Measurements from ENCODE around the gene PTPN3. TPM values are rescaled to one million over a fixed set of nuclear protein-coding genes. Genes with fewer than 3 reads are reported as not detected.

PTPN3 gene
- total and polyA plus RNA-seq, 2 experiments from 2014 or later, result 1.4 to 2.6 TPM

DNA sequence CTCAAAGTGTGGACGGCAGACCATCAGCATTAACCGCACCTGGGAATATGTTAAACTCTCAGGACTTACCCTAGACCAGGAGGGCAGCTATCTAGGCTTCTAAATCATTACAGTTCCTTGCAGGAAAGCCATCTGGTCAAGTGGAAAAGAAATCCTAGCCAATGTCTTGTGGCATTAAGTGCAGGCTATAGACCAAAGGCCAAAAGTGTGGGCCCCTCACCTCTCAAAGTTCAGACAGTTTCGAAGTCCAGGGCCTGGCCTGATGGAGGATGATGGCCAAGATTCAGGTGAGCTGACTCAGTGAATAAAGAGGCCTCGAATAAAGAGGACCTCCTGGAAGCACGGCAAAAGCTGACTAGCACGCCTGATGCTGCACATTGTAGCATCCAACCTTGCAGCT lies 24.0 kb upstream of the PTPN3 start:
- no peaks in the 10 kb centered on the region for H3K4me1 ChIP-seq (ENCODE audit: insufficient read depth)
- H3K4me1 Mint-ChIP-seq, result no peaks in the 10 kb centered on the region

More for the DNA sequence above, 24.0 kb upstream of the PTPN3 start:
- Mint-ChIP-seq H3K4me3 (no peak overlapping the region), H3K27me3 (ENCODE audit: insufficient read depth, low read depth, poor library complexity) (no peaks in the 10 kb centered on the region), H3K9me3 (no peaks in the 10 kb centered on the region), H3K36me3 (ENCODE audit: low read depth) (no peaks in the 10 kb centered on the region), H3K27ac (no peak overlapping the region)
- TF ChIP-seq POLR2AphosphoS5 (IDR thresholded peaks at IDR 0.05; ENCODE audit: low read depth) (no peak), ZNF331 (CRISPR knock-in tag; IDR thresholded peaks at IDR 0.05; ENCODE audit: low read depth) (no peak), ZNF114 (CRISPR knock-in tag; IDR thresholded peaks at IDR 0.05) (no peak), CREB1 (CRISPR knock-in tag; IDR thresholded peaks at IDR 0.05; ENCODE audit: low read depth) (no peak), STAT1 (IDR thresholded peaks at IDR 0.05; ENCODE audit: unreplicated experiment) (no peak), JUNB (IDR thresholded peaks at IDR 0.05; ENCODE audit: unreplicated experiment) (no peak), REST (IDR thresholded peaks at IDR 0.05; ENCODE audit: unreplicated experiment) (no peak), EZH2 (IDR thresholded peaks at IDR 0.05; ENCODE audit: low read depth, unreplicated experiment) (no peak), EZH2phosphoT487 (IDR thresholded peaks at IDR 0.05; ENCODE audit: unreplicated experiment) (no peak), ZNF462 (CRISPR knock-in tag; IDR thresholded peaks at IDR 0.05) (no peak), CTCF (conservative IDR thresholded peaks at IDR 0.05; ENCODE audit: low read depth in 2 of 2) (no peak), NANOG (IDR thresholded peaks at IDR 0.05; ENCODE audit: borderline replicate concordance) (no peak)
- TF ChIP-seq, protein P1, sequence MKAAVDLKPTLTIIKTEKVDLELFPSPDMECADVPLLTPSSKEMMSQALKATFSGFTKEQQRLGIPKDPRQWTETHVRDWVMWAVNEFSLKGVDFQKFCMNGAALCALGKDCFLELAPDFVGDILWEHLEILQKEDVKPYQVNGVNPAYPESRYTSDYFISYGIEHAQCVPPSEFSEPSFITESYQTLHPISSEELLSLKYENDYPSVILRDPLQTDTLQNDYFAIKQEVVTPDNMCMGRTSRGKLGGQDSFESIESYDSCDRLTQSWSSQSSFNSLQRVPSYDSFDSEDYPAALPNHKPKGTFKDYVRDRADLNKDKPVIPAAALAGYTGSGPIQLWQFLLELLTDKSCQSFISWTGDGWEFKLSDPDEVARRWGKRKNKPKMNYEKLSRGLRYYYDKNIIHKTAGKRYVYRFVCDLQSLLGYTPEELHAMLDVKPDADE (IDR thresholded peaks at IDR 0.05), result no peak
- no peak overlapping the region for H3K4me3 ChIP-seq
- H3K27ac ChIP-seq (ENCODE audit: low read depth), result no peak overlapping the region
- DNase-seq (ENCODE audit: low spot score) (no peak), ATAC-seq (no peak)
- H3K4me2 ChIP-seq, result no peak overlapping the region
- no peaks in the 10 kb centered on the region for H3K36me3 ChIP-seq (ENCODE audit: insufficient read depth)
- no peaks in the 10 kb centered on the region for H4K20me1 ChIP-seq (replicated peaks; ENCODE audit: insufficient read depth)
- no peaks in the 10 kb centered on the region for H3F3A ChIP-seq (replicated peaks; ENCODE audit: low read depth)
- no peaks in the 10 kb centered on the region for H3K27me3 ChIP-seq (ENCODE audit: insufficient read depth)
- 0 out of 2 replicates have a peak, but pooled peaks cover 3% of the 10 kb centered on the region for H3K9me2 ChIP-seq (ENCODE audit: insufficient read depth)
- H2AFZ ChIP-seq, result no peak overlapping the region
- H3K79me2 ChIP-seq (replicated peaks; ENCODE audit: insufficient read depth), result no peaks in the 10 kb centered on the region
